A549 (cell line): ENCODE results near the gene MICOS13. TPM values are rescaled to one million over a fixed set of nuclear protein-coding genes. Genes with fewer than 3 reads are reported as not detected.

ENCODE experiments used
- ATAC-seq, 2 experiments: fragments of 200-7000 bp in 1 of 2; fragments of >200 bp in 1 of 2; cut with Nextera tagmentation in 1 of 2; cut with Tn5 transposase in 1 of 2; 3 replicates each; pipeline versions ENCODE4 v1.8.0 to v1.9.1; 2018 to 2020; ENCODE audit warnings: mild to moderate bottlenecking in 1 of 2, moderate library complexity in 1 of 2
- CTCF ChIA-PET: fragments of 300-600 bp; sonication (Branson Sonifier 250); formaldehyde crosslinking; extraction: SDS; loops from one replicate; lab custom pipeline; 2021; ENCODE audit warnings: antibody characterized with exemption, inconsistent platforms; lab: Yijun Ruan, JAX
- POLR2A ChIA-PET: fragments of 350-600 bp; formaldehyde crosslinking; extraction: SDS; loops from one replicate; lab custom pipeline; 2021; ENCODE audit warnings: antibody characterized with exemption, inconsistent platforms; lab: Yijun Ruan, JAX
- DNase-seq, 2 experiments: peaks; one replicate each; pipeline versions ENCODE4 v3.0.0 to v3.0.0-alpha.2; 2011 to 2016; ENCODE audit warnings: low read depth in 1 of 2, low spot score in 1 of 2
- FAIRE-seq: peaks from 2 replicates; lab custom pipeline; 2011; peaks lifted over from hg19 to GRCh38; lab: Jason Lieb, UNC
- H3K27ac ChIP-seq, 2 experiments: fragments of >200 bp; sonication (Bioruptor Twin); formaldehyde crosslinking; 3 replicates each; pipeline ENCODE4 v1.5.1; 2016 to 2017
- H3K4me1 ChIP-seq: fragments of >200 bp; sonication (Bioruptor Twin); formaldehyde crosslinking; 3 replicates; pipeline ENCODE4 v1.6.1; 2016
- H3K4me2 ChIP-seq: fragments of >200 bp; sonication (Bioruptor Twin); formaldehyde crosslinking; 3 replicates; pipeline ENCODE4 v1.6.1; 2016
- H3K4me3 ChIP-seq: fragments of >200 bp; sonication (Bioruptor Twin); formaldehyde crosslinking; 3 replicates; pipeline ENCODE4 v1.5.1; 2016
- H3K9me3 ChIP-seq: fragments of >200 bp; sonication (Bioruptor Twin); formaldehyde crosslinking; 3 replicates; pipeline ENCODE4 v1.6.1; 2016
- BHLHE40 ChIP-seq: IDR thresholded peaks from 2 replicates; pipeline ENCODE4 v1.6.1; 2012; ENCODE audit warnings: low read depth, low read length, inconsistent platforms
- EP300 ChIP-seq, 2 experiments: fragments of >200 bp; sonication (Bioruptor Twin); formaldehyde crosslinking; IDR thresholded peaks; 2 replicates in 1 of 2; 3 replicates in 1 of 2; pipeline ENCODE4 v1.6.1; 2016 to 2017
- ESRRA ChIP-seq: fragments of 150-350 bp; IDR thresholded peaks from 2 replicates; pipeline ENCODE4 v1.6.1; 2014; ENCODE audit warnings: mild to moderate bottlenecking, low read length, borderline replicate concordance
- FOSB ChIP-seq: fragments of 250-450 bp; sonication (Bioruptor Pico); IDR thresholded peaks from 2 replicates; pipeline ENCODE4 v1.5.0; 2020; ENCODE audit warnings: mild to moderate bottlenecking, moderate library complexity
- FOXS1 ChIP-seq: fragments of 250-450 bp; sonication (Bioruptor Pico); IDR thresholded peaks from 2 replicates; pipeline ENCODE4 v1.5.0; 2020; ENCODE audit warnings: mild to moderate bottlenecking, moderate library complexity
- HEYL ChIP-seq: fragments of 250-450 bp; sonication (Bioruptor Pico); IDR thresholded peaks from 2 replicates; pipeline ENCODE4 v1.8.0; 2021; ENCODE audit warnings: mild to moderate bottlenecking, moderate library complexity
- HOXA7 ChIP-seq: fragments of 250-450 bp; sonication (Bioruptor Pico); IDR thresholded peaks from 2 replicates; pipeline ENCODE4 v1.5.0; 2020; ENCODE audit warnings: mild to moderate bottlenecking, moderate library complexity
- HOXB13 ChIP-seq: fragments of 250-450 bp; sonication (Bioruptor Pico); IDR thresholded peaks from 2 replicates; pipeline ENCODE4 v1.5.0; 2020; ENCODE audit warnings: low read depth, mild to moderate bottlenecking, moderate library complexity
- JUN ChIP-seq, 2 experiments: fragments of >200 bp; sonication (Bioruptor Twin); formaldehyde crosslinking; IDR thresholded peaks; 2 replicates in 1 of 2; 3 replicates in 1 of 2; pipeline ENCODE4 v1.6.1; 2016 to 2017
- KDM1A ChIP-seq: fragments of 200-600 bp; sonication (generic); IDR thresholded peaks from 2 replicates; pipeline ENCODE4 v1.6.1; 2016; ENCODE audit warnings: low read depth, mild to moderate bottlenecking
- KDM5A ChIP-seq: fragments of 200-600 bp; sonication (generic); IDR thresholded peaks from 2 replicates; pipeline ENCODE4 v1.6.1; 2016; ENCODE audit warnings: antibody characterized with exemption, mild to moderate bottlenecking
- MAZ ChIP-seq: fragments of 150-350 bp; IDR thresholded peaks from 2 replicates; pipeline ENCODE4 v1.6.1; 2014; ENCODE audit warnings: antibody characterized with exemption, low read depth, low read length, borderline replicate concordance
- MYC ChIP-seq: IDR thresholded peaks from 2 replicates; pipeline ENCODE4 v1.6.1; 2012; ENCODE audit warnings: mild to moderate bottlenecking, inconsistent platforms, low read length, improper control_type of control experiment, borderline replicate concordance
- NR3C1 ChIP-seq: fragments of >200 bp; sonication (Bioruptor Twin); formaldehyde crosslinking; IDR thresholded peaks from 3 replicates; pipeline ENCODE4 v1.6.1; 2017
- PHF8 ChIP-seq: fragments of 200-600 bp; sonication (generic); IDR thresholded peaks from 2 replicates; pipeline ENCODE4 v1.6.1; 2016; ENCODE audit warnings: low read depth, mild to moderate bottlenecking, antibody characterized with exemption, moderate library complexity, borderline replicate concordance
- RAD21 ChIP-seq, 2 experiments: fragments of >200 bp in 1 of 2; sonication (Bioruptor Twin) in 1 of 2; formaldehyde crosslinking in 1 of 2; IDR thresholded peaks in 1 of 2; conservative IDR thresholded peaks in 1 of 2; 2 replicates in 1 of 2; 3 replicates in 1 of 2; pipeline ENCODE4 v1.6.1; 2012 to 2018; ENCODE audit warnings: inconsistent platforms in 1 of 2
- RARB ChIP-seq: fragments of 250-450 bp; sonication (Bioruptor Pico); IDR thresholded peaks from 2 replicates; pipeline ENCODE4 v1.8.0; 2021; ENCODE audit warnings: mild to moderate bottlenecking, moderate library complexity
- RFX5 ChIP-seq: fragments of 450-650 bp; IDR thresholded peaks from 2 replicates; pipeline ENCODE4 v1.7.1; 2014; ENCODE audit warnings: antibody characterized with exemption, mild to moderate bottlenecking, moderate library complexity
- RNF2 ChIP-seq: fragments of 200-600 bp; sonication (generic); IDR thresholded peaks from 2 replicates; pipeline ENCODE4 v1.6.1; 2016; ENCODE audit warnings: low read depth, mild to moderate bottlenecking, antibody characterized with exemption, moderate library complexity, borderline replicate concordance
- SREBF2 ChIP-seq: fragments of 450-650 bp; IDR thresholded peaks from 2 replicates; pipeline ENCODE4 v1.6.1; 2014; ENCODE audit warnings: mild to moderate bottlenecking, moderate library complexity
- ZC3H11A ChIP-seq: fragments of 450-650 bp; IDR thresholded peaks from 2 replicates; pipeline ENCODE4 v1.6.1; 2014; ENCODE audit warnings: antibody characterized with exemption, mild to moderate bottlenecking
- ZNF302 ChIP-seq: fragments of 250-450 bp; sonication (Bioruptor Pico); IDR thresholded peaks from 2 replicates; pipeline ENCODE4 v1.9.0; 2021; ENCODE audit warnings: inconsistent platforms, mild to moderate bottlenecking, moderate library complexity
- ZSCAN20 ChIP-seq: fragments of 250-450 bp; sonication (Bioruptor Pico); IDR thresholded peaks from 2 replicates; pipeline ENCODE4 v1.8.0; 2022; ENCODE audit warnings: mild to moderate bottlenecking, moderate library complexity
- WGBS: methylation state at CpG from one replicate; pipeline ENCODE4 v1.1.6; 2017; ENCODE audit errors: missing lambda C conversion rate; 5-methylcytosine and 5-hydroxymethylcytosine counted together
- polyA plus RNA-seq, 4 experiments: library from polyadenylated mRNA; depleted of rRNA in 3 of 4; stranded (reverse); fragments of >200 nt; fragmentation: RNase III in 1 of 4; extraction: RNeasy Plus Mini Kit Qiagen cat#74134 plus additional on column Dnase treatment in 1 of 4; gene quantifications; 2 replicates in 3 of 4; 3 replicates in 1 of 4; pipeline ENCODE4 v1.2.3, GENCODE V29; 2011 to 2017
- TF ChIP-seq, protein P1 (sequence below): fragments of 150-350 bp; IDR thresholded peaks from 2 replicates; pipeline ENCODE4 v1.6.1; 2014; ENCODE audit warnings: low read depth, mild to moderate bottlenecking, low read length
- TF ChIP-seq, protein P2 (sequence below): IDR thresholded peaks from 2 replicates; pipeline ENCODE4 v1.6.1; 2012
- TF ChIP-seq, protein P3 (sequence below): fragments of >200 bp; sonication (Bioruptor Twin); formaldehyde crosslinking; IDR thresholded peaks from 2 replicates; pipeline ENCODE4 v1.6.1; 2016
- TF ChIP-seq, protein P4 (sequence below): fragments of 200-600 bp; sonication (generic); IDR thresholded peaks from 2 replicates; pipeline ENCODE4 v1.6.1; 2016; ENCODE audit warnings: antibody characterized with exemption, mild to moderate bottlenecking, moderate library complexity

MICOS13 gene
- polyA plus RNA-seq, 2 of the 4 experiments (the other 2 are of a cell fraction) = 20.5 to 48.8 TPM

DNA sequence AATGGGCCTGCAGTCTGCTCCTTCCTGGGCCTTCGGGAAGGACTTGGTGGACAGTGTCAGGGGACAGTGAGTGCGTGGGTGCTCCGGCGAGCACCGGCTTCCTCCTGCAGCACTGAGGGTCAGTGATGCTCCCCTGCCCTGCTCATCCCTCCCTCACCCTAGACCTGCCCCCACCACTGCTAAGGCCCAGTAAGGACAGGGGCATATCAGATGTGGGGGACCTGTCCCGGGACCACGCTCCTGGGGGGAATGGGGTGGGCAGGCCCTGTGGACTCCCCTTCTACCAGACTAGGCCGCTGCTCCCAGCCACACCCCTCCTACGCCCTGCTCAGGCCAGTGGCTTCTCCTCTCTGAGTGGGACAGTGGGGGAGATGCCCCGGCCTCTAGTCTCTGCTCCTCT, 3.2 kb downstream of the MICOS13 start:
- Histone ChIP-seq H3K4me1 (peaks cover 9% of the 10 kb centered on the region; the same call in 1 of the 3 replicates), H3K9me3 (no peaks in the 10 kb centered on the region), H3K4me3 (no peak overlapping the region), H3K4me2 (no peak overlapping the region), H3K27ac (no peak overlapping the region)
- FAIRE-seq (no peak), DNase-seq (no peak), ATAC-seq (no peak)
- 93% methylated on average over 5 of the region's 10 CpGs for WGBS
- POLR2A ChIA-PET = no interaction called here
- CTCF ChIA-PET = interaction anchor here (0.7 to 2.7 kb wide), 3 partner anchors 10 to 12 kb away, joined by 3 to 6 read pairs (median 5); partner anchors contain the start of gene RPL36
- TF ChIP-seq RFX5 (no peak), HEYL (CRISPR knock-in tag) (no peak), PHF8 (no peak), SREBF2 (no peak), ZSCAN20 (CRISPR knock-in tag) (no peak), HOXA7 (CRISPR knock-in tag) (no peak), BHLHE40 (no peak), ZC3H11A (no peak), KDM5A (no peak), NR3C1 (no peak), EP300 (IDR thresholded peaks at IDR 0.05) (no peak), HOXB13 (no peak)
- TF ChIP-seq, protein P1, sequence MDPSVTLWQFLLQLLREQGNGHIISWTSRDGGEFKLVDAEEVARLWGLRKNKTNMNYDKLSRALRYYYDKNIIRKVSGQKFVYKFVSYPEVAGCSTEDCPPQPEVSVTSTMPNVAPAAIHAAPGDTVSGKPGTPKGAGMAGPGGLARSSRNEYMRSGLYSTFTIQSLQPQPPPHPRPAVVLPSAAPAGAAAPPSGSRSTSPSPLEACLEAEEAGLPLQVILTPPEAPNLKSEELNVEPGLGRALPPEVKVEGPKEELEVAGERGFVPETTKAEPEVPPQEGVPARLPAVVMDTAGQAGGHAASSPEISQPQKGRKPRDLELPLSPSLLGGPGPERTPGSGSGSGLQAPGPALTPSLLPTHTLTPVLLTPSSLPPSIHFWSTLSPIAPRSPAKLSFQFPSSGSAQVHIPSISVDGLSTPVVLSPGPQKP = no peak
- TF ChIP-seq, protein P2, sequence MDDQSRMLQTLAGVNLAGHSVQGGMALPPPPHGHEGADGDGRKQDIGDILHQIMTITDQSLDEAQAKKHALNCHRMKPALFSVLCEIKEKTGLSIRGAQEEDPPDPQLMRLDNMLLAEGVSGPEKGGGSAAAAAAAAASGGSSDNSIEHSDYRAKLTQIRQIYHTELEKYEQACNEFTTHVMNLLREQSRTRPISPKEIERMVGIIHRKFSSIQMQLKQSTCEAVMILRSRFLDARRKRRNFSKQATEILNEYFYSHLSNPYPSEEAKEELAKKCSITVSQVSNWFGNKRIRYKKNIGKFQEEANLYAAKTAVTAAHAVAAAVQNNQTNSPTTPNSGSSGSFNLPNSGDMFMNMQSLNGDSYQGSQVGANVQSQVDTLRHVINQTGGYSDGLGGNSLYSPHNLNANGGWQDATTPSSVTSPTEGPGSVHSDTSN = no peak

DNA sequence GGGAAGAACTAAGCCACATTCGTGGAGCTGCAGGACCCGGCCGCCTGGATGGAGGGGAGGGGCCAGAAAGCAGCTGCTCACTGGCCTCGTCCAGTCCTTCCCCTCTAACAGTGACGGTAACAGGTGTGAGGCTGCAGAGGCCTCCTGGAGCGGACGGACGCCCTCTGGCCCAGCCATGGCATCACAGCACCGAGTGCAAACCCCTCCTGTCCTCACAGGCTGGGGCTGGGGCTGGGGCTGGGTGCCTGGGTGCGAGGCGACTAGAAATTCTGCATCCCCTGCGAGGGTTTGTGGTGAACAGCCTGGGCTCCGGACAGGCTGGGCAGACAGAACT, 3.6 kb downstream of the MICOS13 start:
- no peak overlapping the region for H3K27ac ChIP-seq
- no peak overlapping the region for H3K4me2 ChIP-seq
- TF ChIP-seq RFX5 = no peak
- no peak for TF ChIP-seq RARB (CRISPR knock-in tag)
- no peak for TF ChIP-seq RNF2
- no peak for TF ChIP-seq FOXS1
- TF ChIP-seq FOSB (CRISPR knock-in tag) = no peak
- no peaks in the 10 kb centered on the region for H3K9me3 ChIP-seq
- DNase-seq = no peak
- ChIA-PET POLR2A (no interaction called here), CTCF (interaction anchor here (0.7 to 2.7 kb wide), 4 partner anchors 10 to 13 kb away, joined by 3 to 6 read pairs (median 4); partner anchors contain the start of gene RPL36)
- 84% methylated on average over 9 of the region's 13 CpGs for WGBS
- peaks cover 9% of the 10 kb centered on the region; the same call in 1 of the 3 replicates for H3K4me1 ChIP-seq
- ATAC-seq = no peak
- no peak for FAIRE-seq
- H3K4me3 ChIP-seq = no peak overlapping the region

DNA sequence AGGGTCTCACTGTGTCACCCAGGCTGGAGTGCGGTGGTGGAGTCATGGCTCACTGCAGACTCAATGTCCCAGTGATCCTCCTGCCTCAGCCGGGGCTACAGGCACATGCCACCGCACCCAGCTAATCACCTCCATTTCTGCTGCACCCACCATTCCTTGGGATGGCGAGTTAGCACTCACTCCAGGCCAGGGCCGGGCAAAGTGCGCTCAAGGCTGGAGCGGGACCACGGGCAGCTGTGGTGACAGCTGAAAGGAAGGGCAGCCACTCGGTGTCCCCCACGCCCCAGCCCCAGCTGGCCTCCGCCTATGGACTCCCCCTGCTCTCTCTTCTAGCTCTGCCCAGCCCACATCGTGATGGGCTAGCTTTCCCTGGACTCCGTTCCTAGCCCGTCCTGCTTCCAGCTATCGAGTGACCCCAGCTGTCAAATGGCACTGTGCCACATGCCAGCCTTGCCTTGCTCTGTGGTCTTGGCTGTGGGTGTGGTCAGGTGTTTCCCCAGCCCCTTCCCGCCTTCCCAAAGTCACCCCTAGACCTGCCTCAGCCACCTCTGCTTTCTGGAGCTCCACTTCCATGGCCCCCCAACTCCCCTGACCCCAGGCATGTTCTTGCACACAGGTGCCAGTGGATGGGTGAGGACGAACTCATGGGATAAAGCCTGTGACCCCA, 4.1 kb downstream of the MICOS13 start:
- FAIRE-seq (no peak), DNase-seq (no peak), ATAC-seq (no peak)
- Histone ChIP-seq H3K4me1 (peaks cover 8% of the 10 kb centered on the region; the same call in 1 of the 3 replicates), H3K4me2 (no peak overlapping the region), H3K27ac (no peak overlapping the region), H3K9me3 (no peaks in the 10 kb centered on the region), H3K4me3 (no peak overlapping the region)
- 84% methylated on average over 10 of the region's 17 CpGs for WGBS
- CTCF ChIA-PET = interaction anchor here (1.0 to 2.7 kb wide), 4 partner anchors 11 to 13 kb away, joined by 4 to 6 read pairs (median 4); partner anchors contain the start of gene RPL36
- POLR2A ChIA-PET = interaction anchor here (1.0 to 1.6 kb wide), 2 partner anchors 10 to 11 kb away, joined by 3 read pairs; no protein-coding TSS in a partner anchor
- TF ChIP-seq JUN (IDR thresholded peaks at IDR 0.05) (no peak), ZC3H11A (no peak), KDM1A (no peak), ZNF302 (no peak), RFX5 (no peak), SREBF2 (no peak), ESRRA (no peak), MAZ (no peak), FOXS1 (no peak), MYC (no peak), FOSB (CRISPR knock-in tag) (no peak), HOXB13 (no peak), RAD21 (conservative IDR thresholded peaks at IDR 0.05 in 1 of 2, IDR thresholded peaks at IDR 0.05 in 1 of 2) (no peak)
- TF ChIP-seq, protein P3, sequence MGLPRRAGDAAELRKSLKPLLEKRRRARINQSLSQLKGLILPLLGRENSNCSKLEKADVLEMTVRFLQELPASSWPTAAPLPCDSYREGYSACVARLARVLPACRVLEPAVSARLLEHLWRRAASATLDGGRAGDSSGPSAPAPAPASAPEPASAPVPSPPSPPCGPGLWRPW = no peak
- TF ChIP-seq, protein P4, sequence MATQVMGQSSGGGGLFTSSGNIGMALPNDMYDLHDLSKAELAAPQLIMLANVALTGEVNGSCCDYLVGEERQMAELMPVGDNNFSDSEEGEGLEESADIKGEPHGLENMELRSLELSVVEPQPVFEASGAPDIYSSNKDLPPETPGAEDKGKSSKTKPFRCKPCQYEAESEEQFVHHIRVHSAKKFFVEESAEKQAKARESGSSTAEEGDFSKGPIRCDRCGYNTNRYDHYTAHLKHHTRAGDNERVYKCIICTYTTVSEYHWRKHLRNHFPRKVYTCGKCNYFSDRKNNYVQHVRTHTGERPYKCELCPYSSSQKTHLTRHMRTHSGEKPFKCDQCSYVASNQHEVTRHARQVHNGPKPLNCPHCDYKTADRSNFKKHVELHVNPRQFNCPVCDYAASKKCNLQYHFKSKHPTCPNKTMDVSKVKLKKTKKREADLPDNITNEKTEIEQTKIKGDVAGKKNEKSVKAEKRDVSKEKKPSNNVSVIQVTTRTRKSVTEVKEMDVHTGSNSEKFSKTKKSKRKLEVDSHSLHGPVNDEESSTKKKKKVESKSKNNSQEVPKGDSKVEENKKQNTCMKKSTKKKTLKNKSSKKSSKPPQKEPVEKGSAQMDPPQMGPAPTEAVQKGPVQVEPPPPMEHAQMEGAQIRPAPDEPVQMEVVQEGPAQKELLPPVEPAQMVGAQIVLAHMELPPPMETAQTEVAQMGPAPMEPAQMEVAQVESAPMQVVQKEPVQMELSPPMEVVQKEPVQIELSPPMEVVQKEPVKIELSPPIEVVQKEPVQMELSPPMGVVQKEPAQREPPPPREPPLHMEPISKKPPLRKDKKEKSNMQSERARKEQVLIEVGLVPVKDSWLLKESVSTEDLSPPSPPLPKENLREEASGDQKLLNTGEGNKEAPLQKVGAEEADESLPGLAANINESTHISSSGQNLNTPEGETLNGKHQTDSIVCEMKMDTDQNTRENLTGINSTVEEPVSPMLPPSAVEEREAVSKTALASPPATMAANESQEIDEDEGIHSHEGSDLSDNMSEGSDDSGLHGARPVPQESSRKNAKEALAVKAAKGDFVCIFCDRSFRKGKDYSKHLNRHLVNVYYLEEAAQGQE = no peak
